HCT116 (cell line): ENCODE data around the gene PLCH2. TPM values are rescaled to one million over a fixed set of nuclear protein-coding genes. Genes with fewer than 3 reads are reported as not detected.

Experiments
- ATAC-seq: fragments of 200-7000 bp; cut with Tn5 transposase; 2 replicates; pipeline ENCODE4 v1.9.1; 2020; ENCODE audit warnings: mild to moderate bottlenecking, moderate library complexity
- BruUV-seq: library from RNA; stranded (reverse); fragments of 400-500 nt; replicated peaks from 2 replicates; lab custom pipeline; 2021; lab: Mats Ljungman, UMichigan
- CTCF ChIA-PET: fragments of 300-600 bp; sonication (Branson Sonifier 250); formaldehyde crosslinking; loops from one replicate; lab custom pipeline; 2021; ENCODE audit warnings: antibody characterized with exemption; lab: Charles Lee
- POLR2A ChIA-PET: fragments of 300-600, 350-600 bp; sonication (Branson Sonifier 250); formaldehyde crosslinking; loops from one replicate; lab custom pipeline; 2021; ENCODE audit warnings: antibody characterized with exemption; lab: Charles Lee
- RAD21 ChIA-PET, 2 experiments: fragments of 300-600 bp; sonication (Branson Sonifier 250); formaldehyde crosslinking; loops; one replicate each; lab custom pipeline; 2023; ENCODE audit warnings: low total read pairs in 2 of 2; ENCODE audit not compliant: uncharacterized antibody in 2 of 2, unreplicated experiment in 2 of 2, low non-redundant PET in 1 of 2; lab: Charles Lee
- DNase-seq: peaks from one replicate; pipeline ENCODE4 v3.0.0-alpha.2; 2010; ENCODE audit warnings: low read depth, low spot score
- H2AFZ ChIP-seq: fragments of 200-600 bp; shearing (Covaris generic), sonication (generic); 2 replicates; pipeline ENCODE4 v1.6.1; 2017; ENCODE audit warnings: low read depth, mixed run types, mixed read lengths, antibody characterized with exemption, low read length; ENCODE audit not compliant: poor library complexity, severe bottlenecking
- H3K27ac ChIP-seq: 2 replicates; pipeline ENCODE4 v1.5.1; 2012; ENCODE audit warnings: low read depth, low read length
- H3K27me3 ChIP-seq: fragments of 200-600 bp; sonication (generic); 2 replicates; pipeline ENCODE4 v1.6.1; 2016; ENCODE audit warnings: mixed run types, low read length, mixed read lengths; ENCODE audit not compliant: insufficient read depth
- H3K36me3 ChIP-seq, 2 experiments: fragments of 200-500 bp in 1 of 2; fragments of 200-600 bp in 1 of 2; sonication (Bioruptor generic) in 1 of 2; sonication (generic) in 1 of 2; 2 replicates each; pipeline versions ENCODE4 v1.5.1 to v1.6.1; 2014 to 2016; ENCODE audit warnings: low read length in 2 of 2, inconsistent platforms in 1 of 2, mixed read lengths in 1 of 2, mixed run types in 1 of 2; ENCODE audit not compliant: insufficient read depth in 2 of 2, control insufficient read depth in 1 of 2
- H3K4me1 ChIP-seq, 2 experiments: fragments of 200-600 bp in 1 of 2; sonication (generic) in 1 of 2; 2 replicates each; pipeline versions ENCODE4 v1.5.1 to v1.6.1; 2012 to 2017; ENCODE audit warnings: low read length in 2 of 2, inconsistent platforms in 1 of 2, mild to moderate bottlenecking in 1 of 2, mixed read lengths in 1 of 2, mixed run types in 1 of 2, moderate library complexity in 1 of 2; ENCODE audit not compliant: insufficient read depth in 2 of 2, control insufficient read depth in 1 of 2
- H3K4me2 ChIP-seq: fragments of 200-600 bp; sonication (generic); 2 replicates; pipeline ENCODE4 v1.6.1; 2017; ENCODE audit warnings: mixed run types, low read length, mixed read lengths
- H3K4me3 ChIP-seq, 2 experiments: fragments of 200-600 bp in 1 of 2; sonication (generic) in 1 of 2; replicated peaks in 1 of 2; 2 replicates each; pipeline ENCODE4 v1.5.1; 2011 to 2016; ENCODE audit warnings: low read length in 2 of 2, control low read depth in 1 of 2, low read depth in 1 of 2, mild to moderate bottlenecking in 1 of 2, mixed read lengths in 1 of 2, mixed run types in 1 of 2
- H3K79me2 ChIP-seq: fragments of 200-600 bp; sonication (generic); 2 replicates; pipeline ENCODE4 v1.6.1; 2017; ENCODE audit warnings: mild to moderate bottlenecking, mixed run types, low read length, moderate library complexity, mixed read lengths; ENCODE audit not compliant: insufficient read depth
- H3K9ac ChIP-seq: fragments of 200-600 bp; sonication (generic); 2 replicates; pipeline ENCODE4 v1.6.1; 2016; ENCODE audit warnings: low read length, mixed read lengths
- H3K9me2 ChIP-seq: fragments of 200-600 bp; sonication (generic), shearing (Covaris generic); 2 replicates; pipeline ENCODE4 v1.6.1; 2017; ENCODE audit warnings: mixed run types, mild to moderate bottlenecking, moderate library complexity; ENCODE audit not compliant: insufficient read depth
- H3K9me3 ChIP-seq, 2 experiments: fragments of 200-500 bp in 1 of 2; fragments of 200-600 bp in 1 of 2; sonication (Bioruptor generic) in 1 of 2; sonication (generic) in 1 of 2; 2 replicates each; pipeline ENCODE4 v1.6.1; 2014 to 2017; ENCODE audit warnings: low read length in 2 of 2, mixed read lengths in 2 of 2, inconsistent platforms in 1 of 2, low read depth in 1 of 2, mild to moderate bottlenecking in 1 of 2, mixed run types in 1 of 2, moderate library complexity in 1 of 2; ENCODE audit not compliant: control insufficient read depth in 1 of 2, insufficient read depth in 1 of 2
- H4K20me1 ChIP-seq: fragments of 200-600 bp; sonication (generic), shearing (Covaris generic); 2 replicates; pipeline ENCODE4 v1.6.1; 2017; ENCODE audit warnings: mixed run types, mild to moderate bottlenecking, moderate library complexity; ENCODE audit not compliant: insufficient read depth
- ATF3 ChIP-seq: IDR thresholded peaks from 2 replicates; pipeline ENCODE4 v1.6.1; 2012
- CBX3 ChIP-seq: IDR thresholded peaks from 2 replicates; pipeline ENCODE4 v1.6.1; 2012; ENCODE audit warnings: low read depth
- EZH2phosphoT487 ChIP-seq: fragments of 200-600 bp; IDR thresholded peaks from 2 replicates; pipeline ENCODE4 v1.6.1; 2018; ENCODE audit warnings: antibody characterized with exemption, borderline replicate concordance
- FOSL1 ChIP-seq: IDR thresholded peaks from 2 replicates; pipeline ENCODE4 v1.6.1; 2012; ENCODE audit warnings: low read depth
- MAX ChIP-seq: IDR thresholded peaks from 2 replicates; pipeline ENCODE4 v1.6.1; 2012
- SRF ChIP-seq: IDR thresholded peaks from 2 replicates; pipeline ENCODE4 v1.6.1; 2012; ENCODE audit warnings: low read depth
- ZBTB33 ChIP-seq: IDR thresholded peaks from 2 replicates; pipeline ENCODE4 v1.6.1; 2011; ENCODE audit warnings: mild to moderate bottlenecking, low read length, moderate library complexity; ENCODE audit not compliant: insufficient replicate concordance; ENCODE audit errors: extremely low read depth
- ZNF274 ChIP-seq: fragments of 200-500 bp; sonication (Bioruptor generic); IDR thresholded peaks from 2 replicates; pipeline ENCODE4 v1.6.1; 2014; ENCODE audit warnings: mild to moderate bottlenecking, low read depth, low read length, inconsistent platforms
- intact Hi-C: fragments of 100-400 bp; cut with micrococcal nuclease; formaldehyde crosslinking; loops from 2 replicates; pipeline ENCODE4 v1.10.0; 2022
- total RNA-seq: library from RNA; stranded (reverse); gene quantifications from one replicate; pipeline ENCODE4 v1.2.1, GENCODE V29; 2021; ENCODE audit not compliant: unreplicated experiment

The PLCH2 gene
- total RNA-seq, 1 experiment from 2014 or later: 2.0 TPM

GRCh38 chr1:2516124-2516523, 40.0 kb downstream of the PLCH2 start:
- CTCF ChIA-PET: no interaction called here
- Histone ChIP-seq H3K9ac (no peak overlapping the region), H3K4me3 (no peak overlapping the region), H3K9me3 (no peaks in the 10 kb centered on the region), H3K79me2 (peaks cover under 1% of the 10 kb centered on the region; the same call in 1 of the 2 replicates), H3K27ac (no peak overlapping the region), H3K27me3 (no peaks in the 10 kb centered on the region), H3K4me2 (no peak overlapping the region), H4K20me1 (no peaks in the 10 kb centered on the region), H3K9me2 (no peaks in the 10 kb centered on the region), H3K36me3 (peaks cover 22% of the 10 kb centered on the region in 2 experiments; a peak in 3 of 4 replicates), H2AFZ (no peak overlapping the region), H3K4me1 (no peaks in the 10 kb centered on the region)
- ATAC-seq (no peak), DNase-seq (no peak)
- POLR2A ChIA-PET: no interaction called here
- TF ChIP-seq EZH2phosphoT487 (no peak), MAX (no peak), FOSL1 (no peak), ZBTB33 (no peak), ZNF274 (no peak), ATF3 (no peak), CBX3 (no peak), SRF (no peak)
- RAD21 ChIA-PET: no interaction called here
- no TSS peak for BruUV-seq
- intact Hi-C loops: no loop called here
